ENCODE results near the gene CNTNAP2.
"Not testable (repeated sequence)": the region's sequence is repeated elsewhere in the genome, so short reads cannot be mapped to it uniquely, and the experiment has no call there.

The CNTNAP2 gene

DNA sequence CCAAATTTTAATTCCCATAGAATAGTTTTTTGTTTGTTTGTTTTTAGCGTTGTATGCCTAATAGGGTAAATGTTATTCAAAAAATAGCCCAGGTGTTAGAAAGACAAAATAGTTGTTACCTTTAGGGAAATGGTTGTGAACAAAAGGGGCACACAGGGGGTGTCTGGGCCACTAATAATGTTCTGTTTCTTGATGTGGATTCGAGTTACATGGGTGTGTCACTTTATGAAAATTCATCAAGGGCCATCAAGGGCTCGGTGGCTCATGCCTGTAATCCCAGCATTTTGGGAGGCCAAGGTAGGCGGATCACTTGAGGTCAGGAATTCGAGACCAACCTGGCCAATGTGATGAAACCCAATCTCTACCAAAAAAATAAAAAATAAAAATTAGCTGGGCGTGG is 1942.2 kb downstream of the CNTNAP2 start:
- no peak for DNase-seq

DNA sequence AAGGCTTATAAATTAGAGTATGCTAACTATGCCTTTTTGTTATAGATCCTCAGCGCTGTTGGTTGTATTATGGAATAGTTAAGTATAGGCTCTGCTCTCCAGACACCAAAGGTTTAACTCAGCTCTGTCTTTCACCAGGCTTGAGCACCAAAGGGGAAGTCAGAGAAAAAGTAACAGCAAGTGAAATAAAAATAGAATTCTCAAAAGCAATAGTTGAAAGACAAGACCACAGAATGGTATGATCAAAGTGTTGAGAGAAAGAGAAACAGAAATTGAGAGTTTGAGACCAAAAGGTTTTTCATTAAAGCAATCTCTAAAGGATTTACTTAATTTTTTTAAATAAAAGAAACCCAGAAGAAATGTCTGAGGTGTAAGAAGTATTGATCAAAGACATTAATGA is 1944.1 kb downstream of the CNTNAP2 start:
- no peak for DNase-seq

DNA sequence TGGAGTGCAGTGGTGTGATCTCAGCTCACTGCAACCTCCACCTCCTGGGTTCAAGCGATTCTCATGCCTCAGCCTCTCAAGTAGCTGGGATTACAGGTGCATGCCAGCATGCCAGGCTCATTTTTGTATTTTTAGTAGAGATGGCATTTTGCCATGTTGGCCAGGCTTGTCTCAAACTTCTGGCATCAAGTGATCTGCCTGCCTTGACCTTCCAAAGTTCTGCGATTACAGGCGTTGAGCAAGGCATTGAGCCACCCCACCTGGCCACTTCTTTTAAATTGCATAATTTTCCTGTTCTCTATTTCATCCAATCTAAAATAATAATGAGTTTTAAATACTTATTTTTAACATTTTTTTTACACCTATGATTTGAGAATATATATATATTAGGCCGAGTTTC is 1961.5 kb downstream of the CNTNAP2 start:
- not testable (repeated sequence) for DNase-seq

DNA sequence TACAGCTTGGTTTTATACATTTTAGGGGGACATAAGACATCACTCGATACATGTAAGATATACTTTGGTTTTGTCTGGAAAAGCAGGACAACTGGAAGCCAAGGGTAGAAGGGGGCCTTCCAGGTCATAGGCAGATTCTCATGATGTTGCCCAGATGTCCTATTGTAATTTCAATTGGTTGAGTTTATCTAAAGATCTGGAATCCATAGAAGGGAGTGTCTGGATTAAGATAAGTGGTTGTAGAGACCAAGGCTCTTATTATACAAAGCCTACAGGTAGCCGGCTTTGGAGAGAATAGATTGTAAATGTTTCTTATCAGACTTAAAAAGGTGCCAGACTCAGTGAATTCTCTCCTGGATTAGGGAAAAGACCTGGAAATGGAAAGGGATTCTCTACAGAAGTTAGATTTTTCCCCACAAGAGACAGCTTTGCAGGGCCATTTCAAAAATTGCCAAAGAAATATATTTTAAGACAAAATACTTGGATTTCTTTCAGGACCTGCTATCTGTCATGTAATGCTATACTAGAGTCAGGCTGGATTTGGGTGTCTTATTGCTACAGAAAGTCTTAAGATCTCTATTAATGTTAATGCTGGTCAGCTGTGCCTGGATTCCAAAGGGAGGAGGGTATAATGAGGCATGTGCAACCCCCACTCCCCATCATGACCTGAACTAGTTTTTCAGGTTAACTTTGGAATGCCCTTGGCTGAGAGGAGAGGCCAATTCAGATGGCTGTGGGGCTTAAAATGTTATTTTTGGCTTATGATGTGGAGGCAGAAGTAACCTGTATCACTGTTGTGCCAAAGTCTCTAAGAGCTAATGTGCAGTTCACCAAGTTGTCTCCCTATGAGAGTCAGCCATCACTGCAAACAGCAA is 1962.8 kb downstream of the CNTNAP2 start:
- DNase-seq = no peak

DNA sequence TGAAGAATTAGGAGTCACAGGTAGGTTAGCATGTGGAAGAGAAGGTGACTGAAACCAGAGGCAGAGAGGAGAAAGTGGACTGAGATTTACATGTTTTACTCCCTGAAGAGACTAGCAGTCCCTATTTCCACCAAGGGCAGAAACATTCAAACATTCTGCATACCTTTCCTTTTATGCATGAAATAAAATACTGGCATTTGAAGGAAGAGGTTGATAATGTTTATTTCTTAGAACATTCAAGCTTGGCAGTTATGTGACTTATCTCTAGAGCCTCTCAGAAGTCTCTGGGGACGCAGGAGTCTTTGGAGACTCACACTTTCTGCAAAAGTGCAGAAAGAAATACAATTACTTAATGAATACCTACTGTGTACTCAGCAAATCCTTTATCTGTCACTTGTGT is 1966.8 kb downstream of the CNTNAP2 start:
- DNase-seq = no peak

DNA sequence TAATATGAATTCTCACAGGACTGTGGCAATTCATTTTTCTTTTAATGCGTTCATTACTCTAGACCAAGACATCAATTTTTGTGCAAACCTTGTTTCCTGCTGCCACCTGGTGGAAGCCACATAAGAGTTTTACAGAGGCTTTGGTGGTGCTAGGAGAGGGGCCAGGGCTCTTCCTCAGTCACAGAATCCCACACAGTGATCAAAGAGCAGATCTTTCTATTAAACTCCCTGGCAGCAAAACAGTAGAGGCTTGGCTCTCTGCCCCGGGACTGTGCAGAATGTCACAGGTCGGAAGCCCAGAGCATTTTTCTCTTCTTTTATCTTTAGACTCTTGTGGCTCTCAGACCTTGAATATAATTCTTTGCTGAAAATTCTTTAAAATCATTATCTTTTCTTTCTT is 1967.5 kb downstream of the CNTNAP2 start:
- DNase-seq = peak; percentile 34

DNA sequence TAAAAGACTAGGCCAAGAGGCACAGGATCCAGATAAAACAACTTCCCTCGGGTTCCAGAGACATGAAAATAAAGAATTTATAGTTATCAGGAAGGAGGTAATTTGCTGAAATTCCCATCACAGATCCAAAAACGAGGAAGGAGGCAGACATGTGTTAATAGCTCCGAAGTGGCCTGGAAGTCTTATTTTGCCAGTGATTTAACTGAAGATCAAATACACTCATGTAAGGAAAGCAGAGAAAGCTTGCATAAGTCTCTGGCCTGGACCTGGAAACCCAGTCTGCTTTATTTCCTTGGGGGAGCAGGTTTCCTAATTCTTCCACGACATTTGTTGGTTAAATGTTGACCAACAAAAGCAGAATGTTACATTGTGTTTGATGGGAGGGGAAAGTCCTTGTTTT is 1975.3 kb downstream of the CNTNAP2 start:
- DNase-seq = no peak

DNA sequence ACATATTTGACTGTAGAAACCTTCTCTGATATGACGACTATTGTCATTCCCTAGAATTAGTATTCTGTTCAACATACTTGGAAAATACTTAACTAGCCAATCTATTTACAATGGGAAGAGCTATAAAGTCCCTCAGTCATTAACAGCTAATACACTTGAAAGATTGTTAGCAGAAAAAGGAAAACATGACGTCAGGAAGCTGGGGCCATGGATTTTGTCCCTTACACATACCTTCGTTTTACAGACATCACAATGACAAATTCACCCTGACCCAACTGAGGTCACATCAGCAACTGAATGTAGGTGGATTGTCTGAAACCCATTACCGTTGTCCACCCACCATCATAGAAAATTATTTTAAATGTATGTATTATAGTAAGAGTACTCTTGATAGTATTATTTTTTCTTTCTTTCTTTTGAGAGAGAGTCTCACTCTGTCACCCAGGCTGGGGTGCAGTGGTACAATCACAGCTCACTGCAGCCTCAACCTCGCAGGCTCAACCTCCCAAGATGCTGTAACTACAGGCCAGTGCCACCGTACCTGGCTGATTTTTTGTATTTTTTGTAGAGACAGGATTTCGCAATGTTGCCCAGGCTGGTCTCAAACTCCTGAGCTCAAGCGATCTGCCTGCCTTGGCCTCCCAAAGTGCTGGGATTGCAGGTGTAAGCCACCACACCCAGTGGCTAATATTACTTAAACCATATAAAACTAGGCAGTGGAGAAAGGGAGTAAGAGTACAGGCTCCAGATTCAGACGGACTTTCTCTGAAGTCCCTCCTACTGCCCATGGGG is 1977.0 kb downstream of the CNTNAP2 start:
- no peak for DNase-seq

DNA sequence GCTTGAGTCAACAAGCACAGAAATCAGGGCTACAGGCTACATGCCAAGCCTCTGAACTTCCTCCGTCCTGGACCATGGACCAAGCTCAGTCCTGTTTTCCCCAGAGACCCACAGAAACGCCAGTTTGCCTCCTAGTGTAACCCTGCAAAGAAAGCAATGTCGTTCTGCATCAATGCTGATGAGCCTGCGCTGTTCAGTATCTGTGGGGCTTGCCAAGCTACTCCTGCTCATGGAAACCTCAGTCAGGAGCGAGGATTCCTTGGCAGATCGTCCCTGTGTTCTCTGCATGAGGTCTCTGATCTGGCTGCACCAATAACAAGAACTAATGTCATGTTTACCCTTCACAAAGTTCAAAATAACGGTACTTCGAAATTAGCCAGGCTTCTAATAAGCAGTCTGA is 1978.5 kb downstream of the CNTNAP2 start:
- DNase-seq = no peak

DNA sequence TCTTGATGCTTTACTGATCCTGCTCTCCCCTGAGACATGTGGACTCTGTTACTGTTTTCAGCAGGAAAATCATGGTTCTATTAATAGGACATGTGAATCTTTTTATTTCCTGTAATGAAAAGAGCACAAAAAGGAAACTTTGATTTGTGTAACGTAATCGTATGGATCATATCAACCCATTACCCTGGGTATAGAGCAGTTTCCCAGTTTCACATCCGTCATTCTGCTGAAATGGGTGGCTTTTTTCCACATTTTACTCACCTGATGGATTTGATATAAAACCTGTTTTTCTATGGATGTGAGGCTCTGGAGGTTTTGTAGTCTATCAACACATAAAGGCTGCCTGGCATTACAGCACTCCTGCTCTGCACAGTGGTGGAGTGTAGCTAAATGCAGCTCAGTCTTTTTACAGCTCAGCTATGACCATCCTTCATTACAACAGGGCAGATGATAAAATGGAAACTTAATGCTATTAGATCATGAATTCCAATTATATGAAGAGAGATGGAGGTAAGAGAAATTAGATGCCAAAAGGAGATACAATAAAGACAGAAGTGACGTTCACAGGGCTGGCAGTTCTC is 1987.6 kb downstream of the CNTNAP2 start:
- DNase-seq = no peak

DNA sequence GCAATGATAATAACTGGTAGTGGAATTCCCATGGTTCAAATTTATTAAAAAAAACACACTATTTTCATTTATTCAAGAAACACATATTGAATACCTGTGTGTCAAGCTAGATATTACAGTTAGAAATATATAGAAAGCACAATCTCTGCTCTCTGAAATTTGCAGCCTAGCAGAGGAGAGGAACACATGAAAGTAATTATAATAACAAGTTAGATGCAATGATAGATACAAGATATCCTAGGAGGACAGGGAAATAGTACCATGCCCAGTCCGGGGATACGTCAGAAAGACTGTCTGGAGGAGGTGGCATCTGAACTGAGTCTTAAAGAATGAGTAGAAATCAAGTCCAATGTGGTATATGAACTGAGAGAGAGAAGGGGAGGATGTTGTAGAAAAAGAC is 1988.3 kb downstream of the CNTNAP2 start:
- no peak for DNase-seq

DNA sequence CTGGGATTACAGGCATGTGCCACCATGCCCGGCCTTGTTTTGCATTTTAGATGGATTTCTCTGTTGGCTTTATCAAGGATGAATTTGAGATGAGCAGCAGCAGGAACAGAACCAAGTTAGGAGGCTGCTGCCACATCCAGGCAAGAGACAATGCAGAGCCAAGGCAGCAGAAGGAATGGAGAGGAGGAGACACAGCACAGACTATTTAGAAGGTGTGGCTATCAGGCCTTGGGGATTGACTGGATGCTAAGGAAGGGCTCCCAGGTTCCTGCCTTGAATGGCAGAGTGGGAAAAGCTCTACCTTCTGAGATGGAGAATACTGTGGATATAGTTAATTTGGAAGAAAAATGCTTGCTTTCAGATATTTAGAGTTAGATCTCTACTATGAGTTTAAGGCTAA is 1989.3 kb downstream of the CNTNAP2 start:
- no peak for DNase-seq

DNA sequence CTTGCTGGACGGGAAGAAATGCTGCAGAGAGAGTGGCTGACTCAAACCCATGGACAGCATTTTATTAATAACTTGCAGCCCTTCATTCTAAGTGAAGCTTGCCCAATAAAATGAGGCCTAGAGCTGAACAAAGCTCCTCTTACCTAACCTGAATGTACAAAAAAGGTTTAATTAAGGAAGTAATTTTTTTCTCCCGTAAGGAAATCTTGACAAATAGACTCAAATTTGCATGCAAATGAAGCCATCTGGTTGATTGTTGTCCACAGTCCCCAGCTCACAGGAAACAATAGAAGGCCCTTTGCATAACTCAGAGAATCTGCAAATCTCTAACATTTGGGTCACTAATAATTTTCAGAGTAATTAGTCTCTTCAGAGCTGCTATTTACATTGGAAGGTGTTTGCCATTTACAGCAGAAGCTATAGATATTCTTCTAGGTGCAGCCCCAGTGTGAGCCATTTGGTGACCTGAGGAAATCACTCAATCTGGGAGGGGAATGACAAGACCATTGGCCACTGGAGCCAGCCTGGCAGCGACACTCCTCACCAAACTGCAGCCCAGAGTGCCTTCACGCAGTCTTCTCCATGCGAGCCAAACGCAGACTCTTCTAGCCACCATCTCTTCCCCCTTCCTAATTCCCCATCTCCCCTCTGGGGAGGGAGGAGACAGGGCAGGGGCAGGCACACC is 1991.0 kb downstream of the CNTNAP2 start:
- DNase-seq = no peak

DNA sequence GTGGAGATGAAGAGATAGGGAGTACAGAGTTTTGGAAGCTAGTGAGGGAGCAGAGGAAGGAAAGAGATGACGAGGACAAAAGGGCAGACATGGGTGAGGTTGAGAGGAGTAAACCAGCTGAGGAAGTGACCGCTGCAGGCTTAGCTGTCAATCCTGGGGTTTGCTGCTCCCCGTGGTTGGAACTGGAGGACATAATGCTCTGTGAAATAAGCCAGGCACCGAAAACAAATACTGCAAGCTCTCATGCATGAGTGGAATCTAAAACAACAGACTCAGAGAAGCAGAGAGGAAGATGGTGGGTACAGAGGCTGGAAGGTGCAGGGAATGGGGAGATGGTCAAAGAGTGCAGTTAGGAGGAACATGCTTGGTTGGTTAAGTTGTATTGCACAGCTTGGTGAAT is 1991.8 kb downstream of the CNTNAP2 start:
- no peak for DNase-seq

DNA sequence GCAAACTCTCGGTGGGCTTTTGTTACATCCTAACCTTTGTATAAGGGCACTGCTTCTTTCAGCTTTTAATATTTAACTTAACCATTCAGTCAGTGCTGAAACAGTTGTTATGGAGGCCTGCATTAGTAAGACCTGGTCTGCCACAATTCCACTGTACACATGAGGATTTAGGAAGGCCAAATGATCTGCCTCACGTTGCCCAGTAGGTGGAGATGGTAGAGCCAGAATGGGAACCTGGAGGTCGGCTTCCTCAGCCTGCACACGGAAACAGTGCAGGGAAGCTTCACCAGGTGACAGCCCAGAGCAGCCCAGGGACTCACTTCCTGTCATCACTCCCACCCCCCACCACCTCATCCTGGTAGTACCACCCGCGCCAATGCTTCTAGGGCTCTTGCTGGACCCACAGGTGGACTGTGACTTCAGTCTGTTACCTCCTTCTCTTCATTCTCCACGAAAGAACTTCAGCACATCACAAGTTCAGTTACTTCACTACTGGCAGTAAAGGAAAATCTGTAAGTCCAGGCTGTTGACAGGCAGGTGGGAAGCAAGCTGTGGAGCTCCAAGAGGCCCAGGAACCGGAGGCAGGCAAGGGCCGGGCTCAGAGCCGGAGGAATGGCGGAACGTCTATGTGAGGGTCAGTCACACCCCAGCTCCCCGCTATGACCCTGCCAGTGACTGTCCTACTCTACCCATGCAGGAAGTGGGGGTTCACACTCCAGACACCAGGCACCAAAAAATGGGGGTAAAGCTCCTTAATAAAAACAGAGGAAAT is 1993.7 kb downstream of the CNTNAP2 start:
- no peak for DNase-seq

DNA sequence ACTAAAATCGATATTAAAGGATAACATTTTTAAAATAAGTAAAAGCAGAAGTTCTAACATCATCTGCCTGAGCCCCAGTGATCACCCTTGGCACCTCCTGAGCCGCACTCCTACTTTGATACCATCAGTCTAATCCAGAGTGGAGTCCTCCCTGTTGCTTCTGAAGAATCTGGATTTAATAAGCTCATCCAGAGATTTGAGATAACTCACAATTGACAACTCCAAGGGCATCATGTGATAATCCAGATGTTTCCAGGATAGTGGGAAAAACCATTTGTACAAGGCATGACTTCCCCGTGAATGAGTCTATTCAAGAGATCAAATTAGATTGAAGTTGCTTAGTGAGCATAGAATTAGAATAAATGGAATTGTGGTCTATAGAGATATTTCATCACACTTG is 1998.2 kb downstream of the CNTNAP2 start:
- DNase-seq = no peak

DNA sequence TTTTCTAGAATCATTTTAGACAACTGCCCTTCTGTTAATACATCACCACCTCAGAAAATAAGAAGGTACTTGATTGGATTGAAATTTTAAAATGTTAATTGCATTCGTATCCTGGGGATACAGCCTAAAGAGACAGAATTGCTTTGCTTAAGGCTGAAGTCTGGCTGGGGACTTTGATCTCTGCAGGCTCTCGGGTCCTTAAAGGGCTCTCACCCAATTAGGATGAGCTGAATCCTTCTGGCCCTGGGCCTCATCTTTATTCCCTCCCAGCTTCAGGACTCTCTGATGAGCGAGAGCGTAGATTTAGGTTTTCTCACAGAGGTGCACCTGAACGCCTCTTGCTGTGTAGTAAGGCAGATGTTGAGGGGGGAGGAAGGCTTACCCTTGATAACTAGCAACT is 1998.7 kb downstream of the CNTNAP2 start:
- no peak for DNase-seq

DNA sequence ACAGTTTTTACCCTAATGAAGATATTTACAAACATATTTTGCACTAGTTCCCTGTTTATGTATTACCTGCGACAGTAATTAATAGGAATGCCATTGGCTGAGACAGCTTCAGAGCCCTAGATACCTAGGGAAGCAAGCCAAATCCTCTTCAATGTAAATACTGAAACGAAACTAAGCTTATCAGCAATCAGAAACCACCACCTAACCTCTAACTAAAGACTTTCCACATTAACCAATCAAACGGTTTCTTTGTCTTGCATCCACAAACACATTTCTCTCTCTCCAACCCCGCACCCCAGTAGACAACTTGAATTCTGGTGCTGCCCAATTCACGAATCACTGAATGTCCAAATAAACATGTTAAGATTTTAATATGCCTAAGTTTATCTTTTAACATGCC is 1999.6 kb downstream of the CNTNAP2 start:
- DNase-seq = no peak

DNA sequence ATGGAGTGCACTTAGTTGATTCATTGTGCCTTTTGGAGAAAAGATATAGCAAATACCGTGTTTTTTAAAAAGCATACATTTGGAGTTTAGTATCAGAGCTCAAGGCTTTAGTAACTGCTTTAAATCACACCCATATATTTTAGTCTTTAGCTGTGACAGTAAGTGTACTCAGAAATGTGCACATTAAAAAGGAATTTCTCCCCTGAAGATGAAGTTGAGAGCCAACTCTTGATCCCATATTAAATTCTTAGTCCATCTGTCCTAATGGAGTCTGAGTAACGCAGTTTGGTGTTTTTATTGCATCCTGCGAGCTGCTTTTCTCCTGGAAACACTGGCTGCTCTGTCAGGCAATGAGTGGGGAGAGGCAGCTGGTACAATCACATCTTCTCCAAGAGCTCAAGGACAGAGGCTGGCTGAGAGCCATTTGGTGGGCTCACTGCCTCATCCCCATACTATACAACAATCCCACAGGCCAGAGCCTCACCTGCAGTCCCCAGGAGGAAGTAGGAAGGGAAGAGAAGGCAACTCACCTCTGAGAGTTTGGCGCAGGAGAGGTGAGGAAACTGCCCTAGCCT is 2000.3 kb downstream of the CNTNAP2 start:
- DNase-seq = no peak

DNA sequence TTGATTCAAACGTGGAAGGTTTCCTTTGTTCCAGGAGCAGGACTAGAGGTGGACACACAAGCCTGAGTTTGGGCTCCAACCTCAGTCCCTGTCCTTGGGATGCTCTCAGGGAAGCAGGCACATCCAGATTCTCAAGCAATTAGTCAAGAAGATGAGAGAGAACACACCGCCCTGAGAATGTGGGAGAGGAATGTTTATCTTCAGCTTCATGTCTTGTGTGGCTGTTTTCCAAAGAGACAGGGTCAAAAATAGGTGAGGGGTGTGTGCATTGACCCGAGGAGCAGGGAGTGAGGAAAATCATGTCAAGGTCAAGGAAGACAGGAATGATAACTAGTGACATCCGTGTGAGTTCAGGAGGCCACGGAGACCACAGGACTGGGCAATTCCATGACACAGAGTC is 2001.8 kb downstream of the CNTNAP2 start:
- no peak for DNase-seq

DNA sequence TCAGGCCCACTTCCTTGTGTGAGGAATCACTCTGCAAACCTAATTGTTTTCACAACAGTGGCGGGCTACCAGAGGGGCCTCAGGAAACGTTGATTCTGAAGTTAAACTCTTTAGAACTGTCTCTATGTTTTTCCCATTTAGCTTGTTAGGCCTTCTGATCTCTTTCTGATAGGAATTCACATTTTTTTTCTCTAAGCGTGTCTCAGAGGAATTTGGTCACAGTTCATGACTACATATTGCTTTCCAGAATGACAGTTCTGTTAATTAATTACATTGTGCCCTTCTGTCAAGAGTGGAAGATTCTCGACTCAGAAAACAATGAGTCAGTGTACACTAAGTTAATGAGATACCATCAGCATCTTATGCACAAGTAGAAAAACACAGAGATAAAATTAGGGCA is 2004.8 kb downstream of the CNTNAP2 start:
- DNase-seq = no peak

DNA sequence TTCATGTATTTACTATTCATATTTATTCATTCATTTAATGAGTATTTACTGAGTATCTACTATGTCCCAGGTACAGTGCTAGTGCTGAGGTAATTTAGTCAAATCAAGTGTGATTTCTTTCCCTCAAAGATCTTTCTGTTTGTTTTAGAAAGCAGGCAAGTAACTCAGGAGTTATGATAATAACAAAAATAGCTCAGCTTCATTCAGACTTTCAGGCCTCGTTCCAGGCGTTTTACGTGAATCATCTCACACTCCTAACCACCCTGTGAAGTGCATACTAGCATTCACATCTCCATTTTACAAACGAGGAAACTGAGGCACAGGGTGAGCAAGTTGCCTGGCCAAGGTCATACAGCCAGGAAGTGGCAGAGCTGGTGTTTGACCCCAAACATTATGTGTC is 2005.2 kb downstream of the CNTNAP2 start:
- DNase-seq = no peak
